ENCODE results near the gene OSBPL1A.

OSBPL1A gene

GRCh38 chr18:24326211-24326610 lies 71.4 kb downstream of the OSBPL1A start:
- DNase-seq, result no peak

- DNase-seq, result no peak
These were observed 75.0 kb downstream of the OSBPL1A start for GRCh38 chr18:24322584-24323136.

DNA sequence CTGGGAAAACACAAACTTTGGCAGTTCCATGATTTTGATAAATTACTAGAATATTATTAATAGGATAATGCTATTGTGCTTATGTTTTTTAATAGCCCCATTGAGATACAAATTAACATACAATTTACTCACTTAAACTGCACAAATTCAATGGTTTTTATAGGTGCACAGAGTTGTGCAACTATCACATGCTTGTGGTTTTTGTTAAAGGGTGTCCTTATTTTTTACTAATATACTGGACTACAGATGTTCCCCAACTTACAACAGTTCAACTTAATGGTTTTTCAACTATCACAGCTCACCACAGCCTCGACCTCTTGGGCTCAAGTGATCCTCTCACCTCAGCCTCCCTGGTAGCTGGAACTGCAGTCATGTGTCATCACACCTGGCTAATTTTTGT lies 76.6 kb downstream of the OSBPL1A start:
- no peak for DNase-seq

GRCh38 chr18:24319757-24320156 lies 77.9 kb downstream of the OSBPL1A start:
- no peak for DNase-seq

GRCh38 chr18:24317370-24317769 lies 80.3 kb downstream of the OSBPL1A start:
- no peak for DNase-seq

DNA sequence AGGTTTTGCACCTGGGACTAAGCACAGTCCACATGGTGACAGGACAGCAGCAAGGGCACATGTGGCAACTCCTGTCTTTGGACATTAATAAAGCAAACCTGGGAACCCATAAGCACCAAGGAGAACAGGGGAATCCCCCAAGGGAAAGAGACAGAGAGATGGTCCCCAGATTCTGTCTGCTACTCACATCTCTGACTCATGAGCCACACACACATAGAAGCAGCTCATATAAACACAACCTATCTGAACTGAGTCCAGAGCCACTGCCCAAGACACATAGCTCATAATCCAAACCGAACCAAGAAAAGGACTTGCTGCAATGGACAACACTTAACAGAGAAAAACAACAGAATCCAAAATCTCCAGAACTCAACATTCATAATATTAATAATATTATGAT lies 82.5 kb downstream of the OSBPL1A start:
- DNase-seq, result no peak

GRCh38 chr18:24306201-24306600 lies 91.4 kb downstream of the OSBPL1A start:
- DNase-seq, result no peak

- no peak for DNase-seq
These were observed 96.9 kb downstream of the OSBPL1A start for GRCh38 chr18:24300703-24301102.

DNA sequence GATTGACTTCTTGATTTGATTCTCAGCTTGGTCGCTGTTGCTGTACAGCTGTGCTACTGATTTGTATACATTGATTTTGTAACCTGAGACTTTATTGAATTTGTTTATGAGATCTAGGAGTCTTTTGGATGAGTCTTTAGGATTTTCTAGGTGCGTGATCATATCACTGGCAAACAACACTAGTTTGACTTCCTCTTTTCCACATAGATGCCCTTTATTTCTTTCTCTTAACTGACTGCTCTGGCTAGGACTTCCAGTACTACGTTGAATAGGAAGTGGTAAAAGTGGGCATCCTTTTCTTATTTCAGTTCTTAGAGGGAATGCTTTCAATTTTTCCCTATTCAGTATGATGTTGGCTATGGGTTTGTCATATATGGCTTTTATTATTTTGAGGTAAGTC lies 101.3 kb downstream of the OSBPL1A start:
- DNase-seq, result no peak

DNA sequence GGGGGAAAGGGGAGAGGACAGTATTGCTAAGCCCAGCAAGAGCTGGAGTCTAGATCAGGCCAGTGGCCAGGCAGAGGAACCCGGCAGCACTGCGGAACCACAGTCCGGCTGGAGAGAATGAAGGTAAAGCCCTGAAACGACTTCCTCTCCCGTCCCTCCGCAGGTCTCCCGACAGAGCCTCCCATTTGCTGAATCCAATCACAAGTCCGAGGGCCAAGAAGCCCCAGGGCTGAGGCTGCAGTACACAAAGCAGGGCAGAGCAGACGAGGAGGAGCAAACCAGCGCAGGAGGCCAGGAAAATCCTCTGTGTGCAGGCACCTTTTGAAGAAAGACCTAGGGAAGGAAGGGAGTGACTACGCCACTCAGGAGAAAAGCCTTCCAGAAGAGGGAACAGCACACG lies 104.4 kb downstream of the OSBPL1A start:
- DNase-seq, result no peak

DNA sequence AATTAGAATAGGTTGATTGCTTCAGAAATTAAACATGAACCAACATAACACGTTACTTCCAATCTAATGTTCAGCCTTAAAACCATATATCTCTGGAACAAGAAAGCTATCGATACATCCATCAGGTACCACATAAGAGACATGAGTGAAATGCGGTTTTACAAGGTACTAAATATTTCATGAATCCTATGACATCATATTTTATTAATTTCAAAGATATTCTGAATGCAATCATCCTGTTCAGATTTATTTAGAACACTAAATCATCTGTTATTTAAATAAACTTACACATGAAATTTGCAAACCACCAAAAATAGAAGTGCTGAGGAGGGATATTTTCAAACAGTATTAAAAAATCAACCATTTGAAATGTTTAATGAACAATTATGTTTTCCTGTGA lies 119.0 kb downstream of the OSBPL1A start:
- DNase-seq, result no peak

GRCh38 chr18:24277516-24278195 lies 120.0 kb downstream of the OSBPL1A start:
- DNase-seq, result no peak

GRCh38 chr18:24276994-24277393 lies 120.6 kb downstream of the OSBPL1A start:
- DNase-seq, result no peak

DNA sequence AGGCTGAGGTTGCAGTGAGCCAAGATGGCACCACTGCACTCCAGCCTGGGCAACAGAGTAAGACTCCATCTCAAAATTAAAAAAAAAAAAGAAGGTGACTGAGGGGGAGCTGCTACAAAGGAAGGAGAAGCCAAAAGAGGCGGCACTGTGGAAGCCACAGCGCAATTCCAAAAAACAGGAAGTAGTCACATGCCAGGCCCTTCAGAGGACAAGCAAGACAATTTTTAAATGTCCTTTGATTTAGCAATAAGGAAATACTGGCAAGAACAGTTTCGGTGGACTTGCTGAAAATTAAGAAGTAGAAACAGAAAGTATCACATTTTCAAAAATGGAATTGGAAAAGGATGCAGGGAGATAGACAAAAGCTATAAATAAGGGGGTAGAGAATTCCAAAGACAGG lies 122.8 kb downstream of the OSBPL1A start:
- no peak for DNase-seq

DNA sequence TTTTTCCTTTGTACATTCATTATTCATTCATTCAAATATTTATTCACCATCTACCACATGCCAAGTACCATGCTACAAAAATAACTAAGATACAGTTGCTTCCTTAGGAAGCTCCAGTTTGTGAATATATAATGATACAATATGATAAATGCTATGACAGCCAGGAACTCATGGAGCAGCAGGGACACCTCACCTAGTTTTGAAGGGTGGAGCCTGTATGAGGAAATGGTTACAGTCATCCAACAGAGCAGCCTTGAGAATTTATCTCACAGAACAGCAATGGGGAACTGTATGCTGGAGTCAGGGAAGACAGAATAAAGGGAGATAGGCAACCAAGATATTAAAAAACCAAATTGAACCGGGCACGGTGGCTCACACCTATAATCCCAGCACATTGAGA lies 124.0 kb downstream of the OSBPL1A start:
- DNase-seq, result no peak

- no peak for DNase-seq
These were observed 125.4 kb downstream of the OSBPL1A start for GRCh38 chr18:24272229-24272525.

- DNase-seq, result no peak
These were observed 126.0 kb downstream of the OSBPL1A start for GRCh38 chr18:24271381-24272228.

DNA sequence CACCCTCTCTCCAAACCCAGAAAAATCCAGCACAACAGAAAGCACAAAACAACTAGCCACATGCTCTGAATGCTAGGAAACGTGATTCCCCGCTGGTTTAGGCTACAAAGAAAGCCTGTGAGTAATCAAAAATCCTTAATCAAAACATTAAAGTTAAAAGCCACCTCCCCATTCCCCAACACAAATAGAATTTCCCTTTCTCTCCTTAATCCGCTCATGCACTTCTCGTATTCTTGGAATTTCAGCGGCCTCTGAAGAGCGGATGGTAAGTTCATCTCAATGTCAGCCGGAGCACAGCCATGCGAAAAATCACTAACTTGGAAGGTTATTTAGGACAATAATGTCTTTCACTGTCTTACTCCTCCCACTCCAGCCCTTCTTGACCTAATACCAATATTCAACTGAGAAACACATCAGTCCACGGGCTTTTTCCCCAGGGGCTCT lies 126.7 kb downstream of the OSBPL1A start:
- DNase-seq, result no peak

DNA sequence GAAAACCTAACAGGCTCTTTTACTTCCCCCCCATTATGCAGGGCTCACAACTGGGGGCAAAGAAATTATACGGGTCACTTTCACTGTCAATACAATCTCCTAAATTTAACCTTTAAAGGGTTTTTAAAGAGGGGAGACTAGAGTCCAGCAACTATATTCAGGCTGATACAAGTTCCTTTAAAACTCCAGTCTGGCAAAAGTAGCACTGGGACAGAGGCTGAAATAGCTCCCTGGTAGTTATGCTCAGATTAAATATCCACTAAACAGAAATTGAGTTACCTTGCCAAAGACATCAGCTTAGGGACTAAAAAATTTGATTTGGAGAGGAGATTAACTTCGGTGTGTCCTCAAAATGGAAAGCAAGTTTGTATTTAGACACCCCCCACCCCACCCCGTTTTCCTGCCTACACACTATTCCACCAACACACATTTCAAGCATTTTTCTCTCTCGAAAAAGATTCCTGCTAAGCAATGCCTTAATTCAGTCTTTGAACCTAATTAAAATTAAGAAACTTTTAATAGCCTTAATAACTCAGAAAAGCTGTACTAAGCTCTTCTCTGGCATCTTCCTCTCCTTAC lies 127.2 kb downstream of the OSBPL1A start:
- no peak for DNase-seq

GRCh38 chr18:24268784-24269550 lies 128.7 kb downstream of the OSBPL1A start:
- no peak for DNase-seq

DNA sequence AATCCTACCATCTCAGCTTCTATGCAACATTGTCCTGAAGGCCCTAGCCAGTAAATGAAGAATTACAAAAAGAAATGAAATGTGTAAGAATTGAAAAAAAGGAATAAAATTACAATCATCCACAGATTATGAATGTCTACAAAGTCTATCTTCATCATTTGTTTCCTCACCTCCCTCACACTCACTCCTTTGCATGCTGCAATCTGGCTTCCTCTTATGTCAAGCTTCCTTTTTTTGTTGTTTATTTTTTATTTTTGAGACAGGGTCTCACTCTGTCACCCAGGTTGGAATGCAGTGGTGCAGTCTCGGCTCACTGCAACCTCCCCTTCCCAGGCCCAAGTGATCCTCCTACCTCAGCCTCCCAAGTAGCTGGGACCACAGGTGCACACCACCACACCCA lies 129.7 kb downstream of the OSBPL1A start:
- no peak for DNase-seq

DNA sequence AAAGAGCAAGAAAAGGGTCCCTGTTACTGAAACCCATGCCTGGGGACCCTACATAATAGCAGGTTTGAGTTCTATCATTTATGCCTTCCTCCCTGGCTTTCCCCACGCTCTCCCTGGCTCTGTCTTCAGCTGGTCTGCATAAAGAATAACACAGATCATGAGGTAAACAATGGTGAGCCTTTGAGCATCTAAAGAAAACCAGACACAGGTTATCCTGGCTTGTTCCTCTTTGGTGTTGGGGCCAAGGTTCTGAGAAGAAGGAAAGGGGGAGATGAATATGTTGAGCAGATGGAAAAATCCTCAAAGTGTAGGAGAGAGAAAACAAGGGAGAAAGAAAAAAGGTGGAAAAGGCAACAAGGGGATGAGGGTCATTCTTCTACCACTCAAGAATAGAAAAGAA lies 131.5 kb downstream of the OSBPL1A start:
- DNase-seq, result no peak

DNA sequence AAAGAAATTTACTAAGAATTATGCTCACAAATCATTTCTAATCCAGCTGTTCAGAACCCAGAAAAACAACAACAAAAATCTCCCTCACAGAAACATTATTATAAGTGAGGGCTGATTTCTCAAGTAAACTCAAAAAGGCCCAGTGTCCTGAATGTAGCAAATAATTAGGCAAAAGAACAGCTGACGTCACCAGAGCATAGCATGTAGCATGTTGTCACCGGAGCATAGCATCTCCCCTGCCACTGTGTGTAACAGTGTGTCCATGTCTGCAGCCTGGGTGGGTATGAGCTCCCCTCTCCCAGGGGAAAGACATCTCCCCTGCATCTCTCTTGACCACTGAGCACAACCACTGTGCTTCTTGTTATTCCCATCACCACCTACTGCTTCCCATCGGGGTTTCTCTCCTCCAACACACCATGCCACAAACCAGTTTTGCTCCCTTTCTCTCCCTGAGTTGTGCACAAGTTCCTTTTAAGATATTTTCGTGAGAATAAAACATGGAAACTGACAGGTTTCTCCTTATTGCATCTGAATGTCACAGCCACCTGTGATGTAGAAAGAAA lies 132.0 kb downstream of the OSBPL1A start:
- no peak for DNase-seq

All from activated gamma-delta T cell (primary cell).